GM12878 (cell line): Measurements from ENCODE around the gene FHOD3. TPM values are rescaled to one million over a fixed set of nuclear protein-coding genes. Genes with fewer than 3 reads are reported as not detected.

Experiments used
- ATAC-seq: fragments of 200-7000 bp; cut with Tn5 transposase; 3 replicates; pipeline ENCODE4 v1.9.1; 2020; ENCODE audit warnings: mild to moderate bottlenecking, moderate library complexity
- BruUV-seq: library from RNA; stranded (reverse); fragments of 400-500 nt; replicated peaks from 2 replicates; lab custom pipeline; 2021; lab: Mats Ljungman, UMichigan
- CTCF ChIA-PET: fragments of 300-600 bp; sonication (Branson Sonifier 250); formaldehyde crosslinking; extraction: SDS; loops from one replicate; lab custom pipeline; 2021; ENCODE audit warnings: inconsistent platforms; lab: Yijun Ruan, JAX
- POLR2A ChIA-PET: fragments of 350-600 bp; formaldehyde crosslinking; extraction: SDS; loops from one replicate; lab custom pipeline; 2021; ENCODE audit warnings: inconsistent platforms; lab: Charles Lee
- RAD21 ChIA-PET: fragments of 300-600 bp; sonication (Branson Sonifier 250); formaldehyde crosslinking; loops from one replicate; lab custom pipeline; 2023; ENCODE audit warnings: antibody characterized with exemption; ENCODE audit not compliant: unreplicated experiment; lab: Charles Lee
- SMC1A ChIA-PET: fragments of 300-600 bp; sonication (Branson Sonifier 250); formaldehyde crosslinking; loops from one replicate; lab custom pipeline; 2023; ENCODE audit not compliant: unreplicated experiment, uncharacterized antibody; lab: Charles Lee
- DNase-seq: peaks from one replicate; pipeline ENCODE4 v3.0.0-alpha.2; 2011; ENCODE audit warnings: low read depth, low spot score
- FAIRE-seq: peaks from 3 replicates; lab custom pipeline; 2011; peaks lifted over from hg19 to GRCh38; lab: Jason Lieb, UNC
- H2AFZ ChIP-seq: 2 replicates; pipeline ENCODE4 v1.6.0; 2011; ENCODE audit warnings: low read depth, low read length, control low read depth; ENCODE audit not compliant: control insufficient read depth
- H3K27ac ChIP-seq: 2 replicates; pipeline ENCODE4 v1.5.1; 2011; ENCODE audit warnings: control low read depth; ENCODE audit not compliant: control insufficient read depth, insufficient read depth
- H3K27me3 ChIP-seq, 2 experiments: replicated peaks in 1 of 2; 2 replicates each; pipeline versions ENCODE4 v1.6.0 to v1.6.1; 2011; ENCODE audit warnings: low read length in 1 of 2; ENCODE audit not compliant: control insufficient read depth in 2 of 2, insufficient read depth in 2 of 2
- H3K36me3 ChIP-seq, 2 experiments: 2 replicates each; pipeline ENCODE4 v1.5.1; 2011; ENCODE audit warnings: low read length in 1 of 2; ENCODE audit not compliant: control insufficient read depth in 2 of 2, insufficient read depth in 2 of 2
- H3K4me1 ChIP-seq: 2 replicates; pipeline ENCODE4 v1.6.1; 2011; ENCODE audit warnings: mild to moderate bottlenecking, low read length, moderate library complexity, mixed read lengths; ENCODE audit not compliant: control insufficient read depth, insufficient read depth
- H3K4me2 ChIP-seq: 2 replicates; pipeline ENCODE4 v1.6.0; 2011; ENCODE audit warnings: control low read depth; ENCODE audit not compliant: control insufficient read depth, insufficient read depth
- H3K4me3 ChIP-seq: fragments of 200-600 bp; sonication (generic); 2 replicates; pipeline ENCODE4 v1.5.1; 2016
- H3K79me2 ChIP-seq: 2 replicates; pipeline ENCODE4 v1.6.0; 2011; ENCODE audit warnings: low read length; ENCODE audit not compliant: control insufficient read depth, insufficient read depth
- H3K9ac ChIP-seq: 2 replicates; pipeline ENCODE4 v1.8.0; 2011; ENCODE audit warnings: low read length, control low read depth, mixed read lengths; ENCODE audit not compliant: control insufficient read depth, insufficient read depth
- H3K9me3 ChIP-seq: replicated peaks from 3 replicates; pipeline ENCODE4 v1.5.1; 2011; ENCODE audit warnings: mild to moderate bottlenecking, low read length; ENCODE audit not compliant: control insufficient read depth, insufficient read depth
- H4K20me1 ChIP-seq: 2 replicates; pipeline ENCODE4 v1.6.0; 2011; ENCODE audit not compliant: control insufficient read depth, insufficient read depth
- MEF2B ChIP-seq: fragments of 450-650 bp; IDR thresholded peaks from 2 replicates; pipeline ENCODE4 v1.6.1; 2018; ENCODE audit warnings: mild to moderate bottlenecking, moderate library complexity; ENCODE audit not compliant: partially characterized antibody, poor library complexity, severe bottlenecking
- MTA2 ChIP-seq: fragments of 450-650 bp; IDR thresholded peaks from 2 replicates; pipeline ENCODE4 v1.6.1; 2016; ENCODE audit warnings: low read depth, mild to moderate bottlenecking, moderate library complexity
- MYC ChIP-seq: IDR thresholded peaks from 2 replicates; pipeline ENCODE4 v1.6.1; 2011; ENCODE audit warnings: mild to moderate bottlenecking, low read length, moderate library complexity, inconsistent platforms; ENCODE audit not compliant: insufficient read depth, insufficient replicate concordance, insufficient read length, severe bottlenecking
- POU2F2 ChIP-seq: IDR thresholded peaks from 3 replicates; pipeline ENCODE4 v1.6.1; 2011; ENCODE audit warnings: low read depth, mild to moderate bottlenecking, low read length, borderline replicate concordance
- REST ChIP-seq: IDR thresholded peaks from 2 replicates; pipeline ENCODE4 v1.6.1; 2012; ENCODE audit warnings: mild to moderate bottlenecking, low read depth, low read length
- RUNX3 ChIP-seq: IDR thresholded peaks from 2 replicates; pipeline ENCODE4 v1.6.1; 2012; ENCODE audit warnings: low read length, inconsistent platforms
- SPI1 ChIP-seq: IDR thresholded peaks from 2 replicates; pipeline ENCODE4 v1.6.1; 2011; ENCODE audit warnings: low read depth, mild to moderate bottlenecking, low read length, moderate library complexity, borderline replicate concordance; ENCODE audit not compliant: insufficient read depth
- STAT1 ChIP-seq: fragments of 450-650 bp; conservative IDR thresholded peaks from 2 replicates; pipeline ENCODE4 v1.6.1; 2014; ENCODE audit warnings: antibody characterized with exemption, mild to moderate bottlenecking
- SUZ12 ChIP-seq: fragments of 200-600 bp; sonication (generic); IDR thresholded peaks from one replicate; pipeline ENCODE4 v1.6.1; 2018; ENCODE audit warnings: antibody characterized with exemption, mild to moderate bottlenecking; ENCODE audit not compliant: unreplicated experiment
- TARDBP ChIP-seq: IDR thresholded peaks from 2 replicates; pipeline ENCODE4 v1.6.1; 2016; ENCODE audit warnings: borderline replicate concordance
- TCF7 ChIP-seq: IDR thresholded peaks from 2 replicates; pipeline ENCODE4 v1.6.1; 2014; ENCODE audit warnings: antibody characterized with exemption, borderline replicate concordance
- WGBS: methylation state at CpG from one replicate; pipeline ENCODE4 v1.1.6; 2016; ENCODE audit warnings: low lambda C conversion rate; ENCODE audit not compliant: insufficient replicate concordance, insufficient coverage; ENCODE audit errors: missing lambda C conversion rate; 5-methylcytosine and 5-hydroxymethylcytosine counted together
- in situ Hi-C: fragments of 300-500 bp; cut with MboI; formaldehyde crosslinking; loops from 9 replicates; pipeline ENCODE4 v1.14.3; 2018; ENCODE audit warnings: mixed read lengths
- intact Hi-C: fragments of 100-400 bp; cut with micrococcal nuclease; formaldehyde crosslinking; loops from one replicate; pipeline ENCODE4 v1.14.2; 2022; ENCODE audit not compliant: unreplicated experiment
- polyA plus RNA-seq, 11 experiments: library from polyadenylated mRNA; depleted of rRNA in 4 of 11; unstranded in 6 of 11; stranded (reverse) in 5 of 11; fragments of >200 nt; fragmentation: Nextera tagmentation in 4 of 11; fragmentation: Illumina TruSeq in 1 of 11; extraction: Ambion mirVana in 4 of 11; extraction: Trizol in 1 of 11; gene quantifications; 1 replicate in 1 of 11; 2 replicates in 10 of 11; pipeline versions ENCODE4 v1.2.1 to v1.2.3, GENCODE V29; 2011 to 2016; ENCODE audit warnings: inconsistent platforms in 2 of 11, missing spikeins in 2 of 11, low read depth in 1 of 11
- total RNA-seq, 4 experiments: library from RNA; depleted of rRNA in 3 of 4; stranded (reverse); fragments of >200 nt in 3 of 4; fragmentation: Illumina TruSeq in 1 of 4; extraction: Trizol in 1 of 4; gene quantifications; 2 replicates each; pipeline versions ENCODE4 v1.2.1 to v1.2.3, GENCODE V29; 2013 to 2021
- TF ChIP-seq, protein P1 (sequence below): IDR thresholded peaks from 2 replicates; pipeline ENCODE4 v1.6.1; 2011; ENCODE audit warnings: low read depth, mild to moderate bottlenecking, low read length, moderate library complexity, borderline replicate concordance; ENCODE audit errors: extremely low read depth
- TF ChIP-seq, protein P2 (sequence below): fragments of 450-650 bp; IDR thresholded peaks from 2 replicates; pipeline ENCODE4 v1.6.1; 2016; ENCODE audit warnings: mild to moderate bottlenecking, moderate library complexity, borderline replicate concordance

The FHOD3 gene
- total and polyA plus RNA-seq, 10 of the 15 experiments (the other 5 are each of a cell fraction or from before 2014, with no cell fraction given) = 0.77 to 26.7 (median 10.4) TPM

DNA sequence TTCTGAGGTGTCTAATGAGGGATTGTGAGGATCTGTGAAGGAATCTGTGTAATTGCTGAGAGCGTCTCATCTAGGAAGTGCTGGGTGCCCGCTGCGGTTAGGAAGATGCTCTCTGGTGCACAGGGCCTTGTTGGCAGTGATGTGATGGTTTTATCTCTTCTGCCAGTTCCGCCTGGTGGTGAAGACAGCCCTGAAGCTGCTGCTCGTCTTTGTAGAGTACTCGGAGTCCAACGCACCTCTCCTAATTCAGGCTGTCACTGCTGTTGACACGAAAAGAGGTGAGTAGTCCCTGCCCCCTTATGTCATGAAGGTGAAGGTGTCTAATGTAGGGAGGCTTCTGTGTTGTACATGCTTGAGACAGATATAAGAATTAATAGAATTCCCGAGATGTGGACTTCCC is 297.1 kb downstream of the FHOD3 start (continued):
- TF ChIP-seq, protein P1, sequence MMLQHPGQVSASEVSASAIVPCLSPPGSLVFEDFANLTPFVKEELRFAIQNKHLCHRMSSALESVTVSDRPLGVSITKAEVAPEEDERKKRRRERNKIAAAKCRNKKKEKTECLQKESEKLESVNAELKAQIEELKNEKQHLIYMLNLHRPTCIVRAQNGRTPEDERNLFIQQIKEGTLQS = no peak
- TF ChIP-seq REST = no peak
- TF ChIP-seq SPI1 = no peak
- no peak for TF ChIP-seq TCF7

DNA sequence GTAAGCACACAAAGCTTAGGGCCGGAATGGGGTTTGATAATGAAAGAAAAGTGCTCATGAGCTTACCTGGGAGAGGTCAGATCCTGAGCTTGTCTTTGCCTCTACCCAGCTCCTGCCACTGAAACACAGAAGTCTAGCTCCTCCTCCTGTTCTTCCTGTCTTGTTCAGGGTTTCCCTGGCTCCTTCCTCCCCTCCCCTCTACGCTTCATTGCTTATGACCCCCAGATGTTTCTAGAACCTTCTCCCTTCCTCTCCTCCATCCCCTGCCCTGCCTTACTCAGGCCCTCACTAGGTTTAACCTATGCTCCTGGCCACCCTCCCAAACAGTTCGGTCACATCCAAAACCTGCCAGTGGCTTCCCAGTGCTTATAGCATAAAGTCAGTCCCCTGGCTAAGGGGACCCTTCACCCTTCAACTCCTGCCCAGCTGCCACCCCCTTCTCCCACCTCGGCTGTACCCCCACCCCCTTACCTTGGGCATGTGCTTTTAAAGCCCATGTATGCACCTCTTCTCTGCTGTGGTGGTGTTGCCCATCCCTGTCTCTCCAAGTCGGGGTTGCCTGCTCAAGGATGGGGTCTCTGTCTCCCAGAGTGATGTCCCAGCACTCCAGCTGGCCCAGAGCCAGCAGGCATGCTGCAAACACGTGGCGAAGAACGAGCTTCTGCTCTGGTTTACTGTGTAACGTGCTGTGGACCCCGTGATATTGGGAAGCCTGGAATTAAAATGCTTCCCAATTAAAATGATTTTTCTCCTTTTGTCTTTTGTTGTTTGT is 297.7 kb downstream of the FHOD3 start:
- ChIA-PET RAD21 (interaction anchor here (0.6 kb wide), 1 partner anchor 547 kb away, joined by 3 read pairs; no protein-coding TSS in a partner anchor), SMC1A (interaction anchor here (0.9 to 1.0 kb wide), 2 partner anchors 13 to 41 kb away, joined by 3 to 4 read pairs; no protein-coding TSS in a partner anchor), CTCF (interaction anchor here (0.7 kb wide), 1 partner anchor 24 kb away, joined by 3 read pairs; no protein-coding TSS in a partner anchor), POLR2A (interaction anchor here (0.6 to 0.7 kb wide), 2 partner anchors 40 to 100 kb away, joined by 4 read pairs; no protein-coding TSS in a partner anchor)
- DNase-seq (no peak), ATAC-seq (no peak; the same call in 2 of the 3 replicates), FAIRE-seq (no peak)
- H3K79me2 ChIP-seq = no peaks in the 10 kb centered on the region
- no peaks in the 10 kb centered on the region for H3K9me3 ChIP-seq
- H3K9ac ChIP-seq = no peak overlapping the region
- H3K27me3 ChIP-seq = no peaks in the 10 kb centered on the region
- no peaks in the 10 kb centered on the region for H3K4me1 ChIP-seq
- no peaks in the 10 kb centered on the region; a peak in 1 of 4 replicates for H3K36me3 ChIP-seq
- no peak overlapping the region for H3K4me3 ChIP-seq
- TF ChIP-seq MTA2 = no peak
- no peak for TF ChIP-seq MEF2B
- no peak for TF ChIP-seq RUNX3
- TF ChIP-seq, protein P2, sequence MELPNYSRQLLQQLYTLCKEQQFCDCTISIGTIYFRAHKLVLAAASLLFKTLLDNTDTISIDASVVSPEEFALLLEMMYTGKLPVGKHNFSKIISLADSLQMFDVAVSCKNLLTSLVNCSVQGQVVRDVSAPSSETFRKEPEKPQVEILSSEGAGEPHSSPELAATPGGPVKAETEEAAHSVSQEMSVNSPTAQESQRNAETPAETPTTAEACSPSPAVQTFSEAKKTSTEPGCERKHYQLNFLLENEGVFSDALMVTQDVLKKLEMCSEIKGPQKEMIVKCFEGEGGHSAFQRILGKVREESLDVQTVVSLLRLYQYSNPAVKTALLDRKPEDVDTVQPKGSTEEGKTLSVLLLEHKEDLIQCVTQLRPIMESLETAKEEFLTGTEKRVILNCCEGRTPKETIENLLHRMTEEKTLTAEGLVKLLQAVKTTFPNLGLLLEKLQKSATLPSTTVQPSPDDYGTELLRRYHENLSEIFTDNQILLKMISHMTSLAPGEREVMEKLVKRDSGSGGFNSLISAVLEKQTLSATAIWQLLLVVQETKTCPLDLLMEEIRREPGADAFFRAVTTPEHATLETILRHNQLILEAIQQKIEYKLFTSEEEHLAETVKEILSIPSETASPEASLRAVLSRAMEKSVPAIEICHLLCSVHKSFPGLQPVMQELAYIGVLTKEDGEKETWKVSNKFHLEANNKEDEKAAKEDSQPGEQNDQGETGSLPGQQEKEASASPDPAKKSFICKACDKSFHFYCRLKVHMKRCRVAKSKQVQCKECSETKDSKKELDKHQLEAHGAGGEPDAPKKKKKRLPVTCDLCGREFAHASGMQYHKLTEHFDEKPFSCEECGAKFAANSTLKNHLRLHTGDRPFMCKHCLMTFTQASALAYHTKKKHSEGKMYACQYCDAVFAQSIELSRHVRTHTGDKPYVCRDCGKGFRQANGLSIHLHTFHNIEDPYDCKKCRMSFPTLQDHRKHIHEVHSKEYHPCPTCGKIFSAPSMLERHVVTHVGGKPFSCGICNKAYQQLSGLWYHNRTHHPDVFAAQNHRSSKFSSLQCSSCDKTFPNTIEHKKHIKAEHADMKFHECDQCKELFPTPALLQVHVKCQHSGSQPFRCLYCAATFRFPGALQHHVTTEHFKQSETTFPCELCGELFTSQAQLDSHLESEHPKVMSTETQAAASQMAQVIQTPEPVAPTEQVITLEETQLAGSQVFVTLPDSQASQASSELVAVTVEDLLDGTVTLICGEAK = no peak
- no peak for TF ChIP-seq SUZ12
- TF ChIP-seq POU2F2 = no peak
- TF ChIP-seq TARDBP = no peak
- no peak for TF ChIP-seq MYC
- TF ChIP-seq SPI1 = no peak
- TF ChIP-seq STAT1 = no peak
- no peaks in the 10 kb centered on the region for H4K20me1 ChIP-seq
- intact Hi-C loops (no loop called here), in situ Hi-C loops (no loop called here)
- no TSS peak for BruUV-seq
- H3K4me2 ChIP-seq = no peak overlapping the region
- 35% methylated on average over 9 of the region's 10 CpGs for WGBS
- H3K27ac ChIP-seq = no peak overlapping the region
- H2AFZ ChIP-seq = no peak overlapping the region
